Smooth muscle cell of the coronary artery (primary cell): ENCODE results near the gene MPPED1. TPM values are rescaled to one million over a fixed set of nuclear protein-coding genes. Genes with fewer than 3 reads are reported as not detected.

Source experiments
- total RNA-seq: library from RNA; depleted of rRNA; stranded (reverse); fragments of >200 nt; gene quantifications from 2 replicates; pipeline ENCODE4 v1.2.3, GENCODE V29; 2014; ENCODE audit warnings: low replicate concordance

The MPPED1 gene, protein sequence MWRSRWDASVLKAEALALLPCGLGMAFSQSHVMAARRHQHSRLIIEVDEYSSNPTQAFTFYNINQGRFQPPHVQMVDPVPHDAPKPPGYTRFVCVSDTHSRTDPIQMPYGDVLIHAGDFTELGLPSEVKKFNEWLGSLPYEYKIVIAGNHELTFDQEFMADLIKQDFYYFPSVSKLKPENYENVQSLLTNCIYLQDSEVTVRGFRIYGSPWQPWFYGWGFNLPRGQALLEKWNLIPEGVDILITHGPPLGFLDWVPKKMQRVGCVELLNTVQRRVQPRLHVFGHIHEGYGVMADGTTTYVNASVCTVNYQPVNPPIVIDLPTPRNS
- total RNA-seq, result not detected in 2 replicates

DNA sequence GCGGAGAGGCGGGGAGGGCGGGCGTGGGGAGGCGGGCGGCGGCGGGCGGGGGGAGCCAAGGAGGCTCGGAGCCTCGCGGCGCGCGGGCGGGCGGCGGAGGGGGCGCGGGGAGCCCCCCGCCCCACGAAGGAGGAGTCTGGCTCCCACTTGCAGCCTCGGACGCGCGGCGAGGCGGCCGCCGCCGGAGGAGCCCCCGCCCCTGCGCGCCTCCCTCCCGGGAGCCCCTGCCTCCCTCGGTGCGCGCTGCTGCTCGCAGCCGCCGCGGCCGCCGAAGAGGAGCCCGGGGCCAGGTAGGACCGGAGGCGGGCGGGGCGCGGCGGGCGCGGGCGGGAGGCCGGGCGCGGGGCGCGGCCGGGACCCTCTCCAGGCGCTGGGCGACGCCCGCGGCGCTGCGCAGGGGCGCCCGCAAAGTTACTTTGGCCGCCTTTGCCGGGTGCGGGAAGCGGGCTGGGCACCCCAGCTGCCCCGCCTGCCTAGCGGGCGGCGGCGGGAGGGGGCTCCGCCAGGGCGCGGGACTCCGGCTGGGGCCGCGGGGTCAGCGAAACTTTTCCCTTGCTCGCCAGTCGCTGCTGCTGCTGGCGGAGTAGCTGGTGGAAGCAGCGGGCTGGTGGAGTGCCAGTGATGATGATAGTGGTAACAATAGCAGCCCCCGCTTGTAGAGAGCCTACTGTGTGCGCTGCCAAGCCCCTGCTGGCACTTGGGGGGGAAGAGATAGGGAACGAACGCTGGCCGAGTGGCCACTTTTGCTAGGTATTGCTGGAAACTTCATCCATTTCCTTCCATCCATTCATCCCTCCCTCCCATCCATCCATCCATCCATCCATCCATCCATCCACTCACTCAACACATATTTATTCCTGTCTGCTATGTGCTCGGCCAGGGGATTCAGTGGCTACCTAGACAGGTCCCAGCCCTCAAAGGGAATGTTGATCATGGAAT lies at the start of gene MPPED1:
Gene MPPED1 (plus strand): TSS at position 146 of the 939 bp plus-strand sequence. CDS start 12,972 bp downstream, outside the sequence.

Other genes with a start within 250 kb of the MPPED1 start
- gene TTLL12, start 224.9 kb upstream of the MPPED1 start, total RNA-seq, result 16.4 and 16.7 TPM in 2 replicates
- not detected in 2 replicates for gene SCUBE1, start 68.6 kb upstream of the MPPED1 start, total RNA-seq